Measurements from ENCODE around the gene GPR12.

GPR12 gene

GRCh38 chr13:26759249-26759906 is 1.2 kb downstream of the GPR12 start:
- no peak for TF ChIP-seq CTCF (IDR thresholded peaks at IDR 0.05)

- no peak for TF ChIP-seq CTCF (IDR thresholded peaks at IDR 0.05)
These were observed 2.0 kb downstream of the GPR12 start for GRCh38 chr13:26758496-26759157.

- TF ChIP-seq CTCF (IDR thresholded peaks at IDR 0.05), result no peak
These were observed 3.6 kb downstream of the GPR12 start for GRCh38 chr13:26756961-26757360.

GRCh38 chr13:26752671-26753070 is 7.9 kb downstream of the GPR12 start:
- TF ChIP-seq CTCF (IDR thresholded peaks at IDR 0.05), result no peak

- no peak for TF ChIP-seq CTCF (IDR thresholded peaks at IDR 0.05)
These were observed 10.7 kb downstream of the GPR12 start for GRCh38 chr13:26749905-26750304.

GRCh38 chr13:26749285-26749684 is 11.3 kb downstream of the GPR12 start:
- TF ChIP-seq CTCF (IDR thresholded peaks at IDR 0.05), result no peak

GRCh38 chr13:26747706-26748105 is 12.9 kb downstream of the GPR12 start:
- TF ChIP-seq CTCF (IDR thresholded peaks at IDR 0.05), result no peak

Measured in LNCAP (cell line).